Body of pancreas (tissue), 4 donors: ENCODE measurements around the gene TSPAN14. TPM values are rescaled to one million over a fixed set of nuclear protein-coding genes. Genes with fewer than 3 reads are reported as not detected.

Source experiments
- ATAC-seq: fragments of 150-250 bp; one replicate; pipeline ENCODE4 v1.9.1; 2016
- DNase-seq, 4 donors: peaks; one replicate each; pipeline ENCODE4 v3.0.0-alpha.2; 2019
- H3K27ac ChIP-seq, 4 donors: fragments of 200-600 bp; sonication (generic); 1 replicate in 3 of 4; 2 replicates in 1 of 4; pipeline versions ENCODE4 v1.5.1 to v1.6.1; 2016 to 2019; ENCODE audit warnings: mild to moderate bottlenecking in 1 of 4, mixed read lengths in 1 of 4, moderate library complexity in 1 of 4
- H3K27me3 ChIP-seq, 2 donors: fragments of 200-600 bp; sonication (generic); one replicate each; pipeline ENCODE4 v1.6.0; 2016; ENCODE audit warnings: mild to moderate bottlenecking in 1 of 2
- H3K36me3 ChIP-seq, 2 donors: fragments of 200-600 bp; sonication (generic); replicated peaks in 1 of 2; 2 replicates each; pipeline ENCODE4 v1.5.1; 2016; ENCODE audit warnings: low read depth in 2 of 2; ENCODE audit not compliant: insufficient read depth in 1 of 2
- H3K4me1 ChIP-seq: fragments of 200-600 bp; sonication (generic); one replicate; pipeline ENCODE4 v1.6.0; 2016
- H3K4me3 ChIP-seq, 2 donors: fragments of 200-600 bp; sonication (generic); 1 replicate in 1 of 2; 2 replicates in 1 of 2; pipeline ENCODE4 v1.5.1; 2016 to 2019
- H3K9me3 ChIP-seq, 3 donors: fragments of 200-600 bp; sonication (generic); 1 replicate in 2 of 3; 2 replicates in 1 of 3; pipeline ENCODE4 v1.5.1; 2016
- POLR2A ChIP-seq, 3 donors: fragments of 450-650 bp; IDR thresholded peaks; one replicate each; pipeline ENCODE4 v1.6.1; 2016; ENCODE audit warnings: antibody characterized with exemption in 3 of 3, mild to moderate bottlenecking in 2 of 3
- WGBS, 2 donors: methylation state at CpG; one replicate each; pipeline ENCODE4 v1.1.5; 2017; 5-methylcytosine and 5-hydroxymethylcytosine counted together
- intact Hi-C: fragments of 100-400 bp; cut with DNase I; formaldehyde crosslinking; loops from one replicate; pipeline ENCODE4 v1.15.1; 2023
- total RNA-seq, 2 donors: library from RNA; depleted of rRNA; stranded (reverse); fragments of >200 nt; gene quantifications; one replicate each; pipeline ENCODE4 v1.1.0, GENCODE V29; 2016
- TF ChIP-seq, protein P1 (sequence below), 7 experiments: fragments of 450-650 bp in 4 of 7; fragments of 200-600 bp in 3 of 7; sonication (generic) in 3 of 7; IDR thresholded peaks; one replicate each; pipeline ENCODE4 v1.5.1; 2016 to 2019; ENCODE audit warnings: antibody characterized with exemption in 7 of 7

The TSPAN14 gene
- total RNA-seq, 2 donors from 2014 or later, result 22.3 to 63.0 TPM

DNA sequence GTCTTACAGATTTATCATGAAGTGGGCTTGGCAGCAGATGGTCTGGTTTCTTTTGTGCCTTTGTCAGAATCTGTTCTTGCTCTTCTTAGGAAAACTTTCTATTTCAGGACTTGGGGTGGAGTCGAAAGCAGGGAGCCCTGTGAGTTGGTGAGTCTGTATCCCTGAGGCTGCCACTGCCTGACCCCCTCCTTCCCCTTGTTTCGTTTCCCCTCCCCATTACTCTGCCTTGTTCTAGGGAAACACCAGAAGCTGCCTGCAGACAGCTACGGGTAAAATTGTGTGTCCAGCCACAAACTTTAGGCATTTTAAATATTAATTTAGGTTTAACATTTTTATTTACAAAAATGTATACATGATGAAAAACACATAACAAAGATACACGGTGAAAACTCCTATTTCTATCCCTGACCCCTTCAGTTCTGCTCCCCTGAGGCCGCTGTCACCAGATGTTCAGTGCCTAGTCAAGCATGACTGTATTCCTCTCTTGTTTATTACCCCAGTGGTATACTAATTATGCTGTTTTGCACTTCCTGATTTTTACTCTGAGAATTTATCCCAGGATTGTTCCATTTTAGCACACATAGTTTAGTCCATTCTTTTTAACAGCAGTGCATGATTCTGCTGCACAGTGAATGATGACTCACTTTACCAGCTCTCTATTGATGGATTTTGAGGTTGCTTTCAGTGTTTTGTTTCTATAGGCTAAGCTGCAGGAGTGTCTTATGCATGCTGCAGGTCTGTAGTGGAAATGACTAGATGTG, 9.1 kb downstream of the TSPAN14 start:
- no peaks in the 10 kb centered on the region for H3K27me3 ChIP-seq
- ATAC-seq, result no peak
- no peaks in the 10 kb centered on the region for H3K36me3 ChIP-seq
- no peaks in the 10 kb centered on the region for H3K9me3 ChIP-seq
- H3K4me1 ChIP-seq, result peaks cover 100% of the 10 kb centered on the region
- 54 to 72% methylated on average over 5 of the region's 5 CpGs for WGBS, 2 donors
- no peak for DNase-seq
- TF ChIP-seq POLR2A (IDR thresholded peaks at IDR 0.05), result no peak
- TF ChIP-seq, protein P1, sequence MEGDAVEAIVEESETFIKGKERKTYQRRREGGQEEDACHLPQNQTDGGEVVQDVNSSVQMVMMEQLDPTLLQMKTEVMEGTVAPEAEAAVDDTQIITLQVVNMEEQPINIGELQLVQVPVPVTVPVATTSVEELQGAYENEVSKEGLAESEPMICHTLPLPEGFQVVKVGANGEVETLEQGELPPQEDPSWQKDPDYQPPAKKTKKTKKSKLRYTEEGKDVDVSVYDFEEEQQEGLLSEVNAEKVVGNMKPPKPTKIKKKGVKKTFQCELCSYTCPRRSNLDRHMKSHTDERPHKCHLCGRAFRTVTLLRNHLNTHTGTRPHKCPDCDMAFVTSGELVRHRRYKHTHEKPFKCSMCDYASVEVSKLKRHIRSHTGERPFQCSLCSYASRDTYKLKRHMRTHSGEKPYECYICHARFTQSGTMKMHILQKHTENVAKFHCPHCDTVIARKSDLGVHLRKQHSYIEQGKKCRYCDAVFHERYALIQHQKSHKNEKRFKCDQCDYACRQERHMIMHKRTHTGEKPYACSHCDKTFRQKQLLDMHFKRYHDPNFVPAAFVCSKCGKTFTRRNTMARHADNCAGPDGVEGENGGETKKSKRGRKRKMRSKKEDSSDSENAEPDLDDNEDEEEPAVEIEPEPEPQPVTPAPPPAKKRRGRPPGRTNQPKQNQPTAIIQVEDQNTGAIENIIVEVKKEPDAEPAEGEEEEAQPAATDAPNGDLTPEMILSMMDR (IDR thresholded peaks at IDR 0.05), result no peak
- H3K27ac ChIP-seq, result peak overlapping the region in 3 of 4 donors; percentile 77 to 85 (median 83)
- H3K4me3 ChIP-seq, result no peak overlapping the region
- intact Hi-C loops, result no loop called here

DNA sequence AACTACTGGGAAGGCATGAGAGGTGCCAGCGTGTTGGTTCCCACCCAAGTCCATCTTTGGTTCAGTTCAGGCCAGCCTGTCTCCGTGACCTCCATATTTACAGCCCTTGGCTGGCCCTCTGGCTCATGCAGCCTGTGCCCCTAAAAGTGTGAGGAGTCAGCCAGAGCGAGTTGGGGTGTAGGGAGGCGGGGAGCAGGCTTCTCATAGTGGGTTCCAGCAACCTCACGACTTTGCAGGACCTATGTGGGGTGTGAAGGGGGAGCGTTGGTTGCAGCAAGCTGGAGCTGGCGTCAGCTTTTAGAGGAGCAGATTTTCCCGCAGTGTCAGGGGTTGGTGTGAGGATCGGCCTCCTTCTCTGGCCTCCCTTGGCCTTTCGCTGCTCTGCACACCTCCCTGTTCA, 9.8 kb downstream of the TSPAN14 start:
- peaks cover 100% of the 10 kb centered on the region for H3K4me1 ChIP-seq
- H3K27ac ChIP-seq, result peak overlapping the region in 3 of 4 donors; percentile 76 to 83 (median 77)
- ATAC-seq (no peak), DNase-seq (no peak)
- TF ChIP-seq POLR2A (IDR thresholded peaks at IDR 0.05), result no peak
- TF ChIP-seq, protein P1 (IDR thresholded peaks at IDR 0.05), result no peak
- WGBS, 2 donors, result 73 to 80% methylated on average over 9 to 10 of the region's 10 CpGs
- no peaks in the 10 kb centered on the region for H3K9me3 ChIP-seq
- H3K27me3 ChIP-seq, result no peaks in the 10 kb centered on the region
- no peak overlapping the region for H3K4me3 ChIP-seq
- intact Hi-C loops, result no loop called here
- H3K36me3 ChIP-seq, result no peaks in the 10 kb centered on the region

DNA sequence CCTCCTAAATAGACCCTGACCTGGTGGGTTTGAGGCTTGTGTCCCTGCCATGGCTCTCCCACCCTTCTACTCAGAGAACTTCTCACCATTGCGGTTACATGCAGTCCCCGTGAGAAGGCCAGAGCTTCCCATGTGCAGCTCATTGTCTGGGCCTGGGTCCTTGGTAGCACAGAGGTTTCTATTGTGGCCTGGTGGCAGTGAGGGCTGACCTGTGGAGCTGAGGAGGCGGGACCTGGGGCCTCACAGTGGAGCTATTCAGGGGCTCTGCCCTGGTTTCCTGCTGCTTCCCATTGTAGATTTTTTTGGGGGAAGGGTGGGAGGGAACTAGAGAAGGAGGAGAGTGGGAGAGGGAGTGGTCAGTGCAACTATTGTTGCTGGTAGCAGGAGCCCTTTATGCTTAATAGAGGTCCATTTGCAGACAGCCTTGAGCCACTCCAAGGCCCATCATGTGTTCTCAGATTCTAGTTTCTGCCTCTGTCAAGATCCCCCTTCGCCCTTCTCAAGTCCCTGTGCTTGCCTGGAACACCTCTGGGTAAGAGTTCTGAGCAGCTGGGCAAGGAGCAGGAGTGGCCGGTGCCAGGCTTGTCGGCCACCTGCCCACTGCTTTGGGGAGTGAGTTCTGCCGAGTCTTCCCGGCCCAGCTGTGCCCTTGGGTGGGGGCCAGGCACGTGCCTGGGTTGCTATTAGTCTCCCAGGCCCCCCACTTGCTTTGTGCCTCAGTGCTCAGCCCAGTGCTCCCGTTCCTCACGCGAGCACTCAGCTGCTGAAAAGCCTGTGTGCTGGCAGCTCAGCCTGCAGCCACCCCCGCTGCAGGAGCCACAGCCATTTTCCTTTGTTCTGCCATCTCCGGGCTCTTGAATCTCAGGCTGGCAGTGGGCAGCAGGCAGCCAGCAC, 10.7 kb downstream of the TSPAN14 start:
- intact Hi-C loops, result no loop called here

DNA sequence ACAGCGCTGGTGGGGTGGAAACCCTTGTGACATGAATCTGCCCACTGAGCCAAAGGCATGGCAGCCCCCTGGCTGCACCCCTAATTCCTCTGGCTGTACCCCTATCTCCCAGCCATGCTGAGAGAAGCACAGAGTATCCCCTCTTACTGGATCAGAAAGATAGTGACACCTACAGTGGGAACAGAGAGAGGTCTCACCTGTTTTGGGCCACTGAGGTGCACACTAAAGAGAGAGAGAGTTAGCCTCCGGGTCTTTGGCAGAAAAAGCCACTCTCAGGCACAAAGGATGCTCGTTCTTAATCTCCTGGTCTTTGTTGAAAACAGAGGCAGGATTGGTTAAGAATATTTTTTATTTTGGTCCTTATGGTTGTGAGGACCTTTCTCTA, 11.3 kb downstream of the TSPAN14 start:
- intact Hi-C loops, result no loop called here
- no peak for ATAC-seq
- Histone ChIP-seq H3K4me1 (peaks cover 93% of the 10 kb centered on the region), H3K27ac (peak overlapping the region; percentile 14 to 83 (median 76)), H3K36me3 (no peaks in the 10 kb centered on the region), H3K4me3 (no peak overlapping the region), H3K9me3 (no peaks in the 10 kb centered on the region), H3K27me3 (no peaks in the 10 kb centered on the region)
- no peak for DNase-seq
- TF ChIP-seq, protein P1 (IDR thresholded peaks at IDR 0.05), result no peak
- TF ChIP-seq POLR2A (IDR thresholded peaks at IDR 0.05), result no peak
- 32 to 56% methylated on average over 3 of the region's 3 CpGs for WGBS, 2 donors

More for the DNA sequence above, 10.7 kb downstream of the TSPAN14 start:
- peak; percentile 13 for ATAC-seq
- peak; percentile 41 to 71 (median 60) for DNase-seq
- Histone ChIP-seq H3K27ac (peak overlapping the region; percentile 14 to 83 (median 76)), H3K36me3 (no peaks in the 10 kb centered on the region), H3K4me3 (no peak overlapping the region), H3K27me3 (no peaks in the 10 kb centered on the region), H3K9me3 (no peaks in the 10 kb centered on the region), H3K4me1 (peaks cover 99% of the 10 kb centered on the region)
- 23 to 27% methylated on average over 6 to 14 of the region's 14 CpGs for WGBS, 2 donors
- TF ChIP-seq POLR2A (IDR thresholded peaks at IDR 0.05), result no peak
- TF ChIP-seq, protein P1 (IDR thresholded peaks at IDR 0.05), result no peak
